GM04503 (cell line): ENCODE measurements around the gene MACROH2A1.

ENCODE experiments used
- DNase-seq: peaks from one replicate; pipeline ENCODE4 v3.0.0-alpha.2; 2012; ENCODE audit warnings: low read depth

MACROH2A1 gene

GRCh38 chr5:135315386-135315785 is 83.6 kb downstream of the MACROH2A1 start:
- DNase-seq: no peak

- no peak for DNase-seq
Observed at GRCh38 chr5:135313946-135314345, 85.1 kb downstream of the MACROH2A1 start.

GRCh38 chr5:135313405-135313804 is 85.6 kb downstream of the MACROH2A1 start:
- no peak for DNase-seq

GRCh38 chr5:135312255-135312935 is 86.6 kb downstream of the MACROH2A1 start:
- no peak for DNase-seq

GRCh38 chr5:135310328-135310989 is 88.6 kb downstream of the MACROH2A1 start:
- peak; percentile 47 for DNase-seq

GRCh38 chr5:135309391-135310327 is 89.4 kb downstream of the MACROH2A1 start:
- no peak for DNase-seq

GRCh38 chr5:135308752-135309151 is 90.3 kb downstream of the MACROH2A1 start:
- DNase-seq: peak; percentile 38

GRCh38 chr5:135308245-135308644 is 90.8 kb downstream of the MACROH2A1 start:
- DNase-seq: peak; percentile 27

GRCh38 chr5:135307143-135307903 is 91.7 kb downstream of the MACROH2A1 start:
- no peak for DNase-seq

- DNase-seq: no peak
Observed at GRCh38 chr5:135306557-135306956, 92.5 kb downstream of the MACROH2A1 start.

- no peak for DNase-seq
Observed at GRCh38 chr5:135304352-135305221, 94.4 kb downstream of the MACROH2A1 start.

- no peak for DNase-seq
Observed at GRCh38 chr5:135303582-135304173, 95.4 kb downstream of the MACROH2A1 start.

GRCh38 chr5:135296900-135297816 is 101.9 kb downstream of the MACROH2A1 start:
- DNase-seq: no peak

GRCh38 chr5:135295852-135296251 is 103.2 kb downstream of the MACROH2A1 start:
- DNase-seq: no peak

GRCh38 chr5:135294793-135295192 is 104.2 kb downstream of the MACROH2A1 start:
- DNase-seq: no peak

- DNase-seq: no peak
Observed at GRCh38 chr5:135289651-135290050, 109.4 kb downstream of the MACROH2A1 start.

GRCh38 chr5:135287551-135287950 is 111.5 kb downstream of the MACROH2A1 start:
- DNase-seq: no peak
